ENCODE data around the gene CFAP74. TPM values are rescaled to one million over a fixed set of nuclear protein-coding genes. Genes with fewer than 3 reads are reported as not detected.

The CFAP74 gene
- total and polyA plus RNA-seq, 2 of the 13 experiments (the other 11 are each of a cell fraction or from before 2014, with no cell fraction given) = 0.27 to 0.62 TPM

DNA sequence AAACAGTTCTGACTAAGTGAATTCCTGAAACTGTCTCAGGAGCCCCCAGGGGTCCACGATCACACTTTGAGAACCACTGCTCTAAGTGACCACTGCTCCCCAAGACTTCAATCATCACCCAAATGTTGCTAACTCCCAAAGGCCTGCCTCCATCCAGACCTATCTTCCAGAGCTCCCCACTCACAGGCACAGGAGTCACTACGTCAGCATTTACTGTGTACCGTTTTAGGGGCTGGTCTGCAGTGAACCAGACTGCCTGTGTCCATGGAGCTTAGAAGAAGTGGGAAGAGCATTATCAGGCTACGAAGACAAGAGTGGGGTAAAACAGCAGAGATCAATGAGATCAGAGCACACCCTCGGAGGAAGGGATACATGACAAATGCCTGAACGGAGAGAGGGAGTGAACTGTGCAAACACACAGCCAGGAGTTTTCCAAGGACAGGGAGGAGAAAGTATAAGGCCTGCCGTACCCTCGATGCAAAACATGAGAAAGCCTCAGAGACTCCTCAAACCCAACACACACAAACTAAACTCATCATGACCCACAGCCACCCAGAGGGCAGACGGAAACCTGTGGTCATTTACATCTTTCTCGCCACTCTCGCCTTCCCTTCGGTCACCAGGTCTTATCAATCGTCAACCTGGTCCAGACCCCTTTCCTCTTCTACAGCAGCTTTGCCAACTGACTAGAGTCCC lies 122.8 kb downstream of the CFAP74 start:
- ATAC-seq (peak; percentile 59), DNase-seq (ENCODE audit: low spot score) (no peak), FAIRE-seq (no peak)
- Histone ChIP-seq H3K9me3 (ENCODE audit: low read length) (no peaks in the 10 kb centered on the region), H2AFZ (ENCODE audit: low read length) (no peak overlapping the region), H3K27ac (ENCODE audit: extremely low read length, insufficient read depth, low read length) (peak overlapping the region; percentile 52), H3K9ac (ENCODE audit: insufficient read depth, low read depth, low read length) (peak overlapping the region; percentile 13; the same call in 1 of the 2 replicates), H3K36me3 (replicated peaks in 1 of 2; ENCODE audit: control insufficient read depth in 1 of 2, insufficient read depth in 2 of 2, low read length in 2 of 2) (peaks cover 13 to 20% of the 10 kb centered on the region in 2 experiments), H3K4me3 (replicated peaks in 1 of 3; ENCODE audit: insufficient read depth in 1 of 3, low read depth in 2 of 3, low read length in 3 of 3) (no peak overlapping the region; a peak in 1 of 6 replicates), H4K20me1 (ENCODE audit: insufficient read depth, low read length) (peaks cover 82% of the 10 kb centered on the region), H3K4me2 (ENCODE audit: low read depth, low read length) (peak overlapping the region; percentile 34), H3K79me2 (ENCODE audit: insufficient read depth, low read length) (peaks cover 84% of the 10 kb centered on the region), H3K27me3 (ENCODE audit: control insufficient read depth in 1 of 2, insufficient read depth in 2 of 2, low read length in 2 of 2) (no peaks in the 10 kb centered on the region), H3K4me1 (ENCODE audit: insufficient read depth, low read length) (peaks cover 60% of the 10 kb centered on the region)
- intact Hi-C loops (cut with micrococcal nuclease; ENCODE audit: unreplicated experiment) = no loop called here
- WGBS (ENCODE audit: low lambda C conversion rate) = 41% methylated on average over 13 of the region's 13 CpGs
- in situ Hi-C loops (cut with HindIII; ENCODE audit: extremely low pct_ligation_motif_present, low pct_unique_long_range_greater_than_20kb) = no loop called here
- ChIA-PET CTCF (ENCODE audit: low intra/inter-chr PET ratio, low total read pairs) (no interaction called here), POLR2A (interaction anchor here (1.8 kb wide), 1 partner anchor 11 kb away, joined by 6 read pairs; no protein-coding TSS in a partner anchor)
- BruUV-seq (replicated peaks) = TSS peak; percentile 29
- TF ChIP-seq ZFP62 (CRISPR knock-in tag; IDR thresholded peaks at IDR 0.05) = no peak
- TF ChIP-seq MEIS2 (CRISPR knock-in tag; IDR thresholded peaks at IDR 0.05) = no peak
- no peak for TF ChIP-seq EED (CRISPR knock-in tag; IDR thresholded peaks at IDR 0.05)
- TF ChIP-seq ERF (CRISPR knock-in tag; IDR thresholded peaks at IDR 0.05) = 0 out of 2 replicates have a peak, but pooled peaks have one; percentile 28
- no peak for TF ChIP-seq ZNF672 (CRISPR knock-in tag; IDR thresholded peaks at IDR 0.05)
- TF ChIP-seq BCL6 (CRISPR knock-in tag; IDR thresholded peaks at IDR 0.05) = 0 out of 2 replicates have a peak, but pooled peaks have one; percentile 10
- TF ChIP-seq ZNF577 (CRISPR knock-in tag; IDR thresholded peaks at IDR 0.05; ENCODE audit: borderline replicate concordance, low read depth) = no peak
- TF ChIP-seq GMEB1 (CRISPR knock-in tag; IDR thresholded peaks at IDR 0.05; ENCODE audit: borderline replicate concordance) = no peak
- TF ChIP-seq ZNF414 (CRISPR knock-in tag; IDR thresholded peaks at IDR 0.05) = no peak
- TF ChIP-seq KDM5B (CRISPR knock-in tag; IDR thresholded peaks at IDR 0.05; ENCODE audit: borderline replicate concordance) = no peak
- TF ChIP-seq ZSCAN20 (CRISPR knock-in tag; IDR thresholded peaks at IDR 0.05; ENCODE audit: borderline replicate concordance) = no peak
- no peak for TF ChIP-seq SMYD3 (CRISPR knock-in tag; IDR thresholded peaks at IDR 0.05)
- TF ChIP-seq NFRKB (IDR thresholded peaks at IDR 0.05) = no peak
- TF ChIP-seq ZNF879 (CRISPR knock-in tag; IDR thresholded peaks at IDR 0.05) = no peak
- TF ChIP-seq, protein P1, sequence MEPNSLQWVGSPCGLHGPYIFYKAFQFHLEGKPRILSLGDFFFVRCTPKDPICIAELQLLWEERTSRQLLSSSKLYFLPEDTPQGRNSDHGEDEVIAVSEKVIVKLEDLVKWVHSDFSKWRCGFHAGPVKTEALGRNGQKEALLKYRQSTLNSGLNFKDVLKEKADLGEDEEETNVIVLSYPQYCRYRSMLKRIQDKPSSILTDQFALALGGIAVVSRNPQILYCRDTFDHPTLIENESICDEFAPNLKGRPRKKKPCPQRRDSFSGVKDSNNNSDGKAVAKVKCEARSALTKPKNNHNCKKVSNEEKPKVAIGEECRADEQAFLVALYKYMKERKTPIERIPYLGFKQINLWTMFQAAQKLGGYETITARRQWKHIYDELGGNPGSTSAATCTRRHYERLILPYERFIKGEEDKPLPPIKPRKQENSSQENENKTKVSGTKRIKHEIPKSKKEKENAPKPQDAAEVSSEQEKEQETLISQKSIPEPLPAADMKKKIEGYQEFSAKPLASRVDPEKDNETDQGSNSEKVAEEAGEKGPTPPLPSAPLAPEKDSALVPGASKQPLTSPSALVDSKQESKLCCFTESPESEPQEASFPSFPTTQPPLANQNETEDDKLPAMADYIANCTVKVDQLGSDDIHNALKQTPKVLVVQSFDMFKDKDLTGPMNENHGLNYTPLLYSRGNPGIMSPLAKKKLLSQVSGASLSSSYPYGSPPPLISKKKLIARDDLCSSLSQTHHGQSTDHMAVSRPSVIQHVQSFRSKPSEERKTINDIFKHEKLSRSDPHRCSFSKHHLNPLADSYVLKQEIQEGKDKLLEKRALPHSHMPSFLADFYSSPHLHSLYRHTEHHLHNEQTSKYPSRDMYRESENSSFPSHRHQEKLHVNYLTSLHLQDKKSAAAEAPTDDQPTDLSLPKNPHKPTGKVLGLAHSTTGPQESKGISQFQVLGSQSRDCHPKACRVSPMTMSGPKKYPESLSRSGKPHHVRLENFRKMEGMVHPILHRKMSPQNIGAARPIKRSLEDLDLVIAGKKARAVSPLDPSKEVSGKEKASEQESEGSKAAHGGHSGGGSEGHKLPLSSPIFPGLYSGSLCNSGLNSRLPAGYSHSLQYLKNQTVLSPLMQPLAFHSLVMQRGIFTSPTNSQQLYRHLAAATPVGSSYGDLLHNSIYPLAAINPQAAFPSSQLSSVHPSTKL (CRISPR knock-in tag; IDR thresholded peaks at IDR 0.05) = 0 out of 2 replicates have a peak, but pooled peaks have one; percentile 20
- TF ChIP-seq SP140L (CRISPR knock-in tag; IDR thresholded peaks at IDR 0.05; ENCODE audit: borderline replicate concordance) = no peak
- TF ChIP-seq ZNF773 (CRISPR knock-in tag; IDR thresholded peaks at IDR 0.05; ENCODE audit: borderline replicate concordance) = no peak
- TF ChIP-seq FOSL2 (CRISPR knock-in tag; IDR thresholded peaks at IDR 0.05) = no peak
- 0 out of 2 replicates have a peak, but pooled peaks have one; percentile 40 for TF ChIP-seq GATAD2A (CRISPR knock-in tag; IDR thresholded peaks at IDR 0.05)
- peak; percentile 35 for TF ChIP-seq TEAD3 (CRISPR knock-in tag; optimal IDR thresholded peaks at IDR 0.05; ENCODE audit: borderline replicate concordance)
- TF ChIP-seq PHF21A (CRISPR knock-in tag; IDR thresholded peaks at IDR 0.05) = no peak

Measured in HepG2 (cell line).